Nephron (organoid): ENCODE results near the gene GOLGA6B.
A peak's percentile ranks its signal among the peaks of the same experiment; 100 is the strongest.

Source experiments
- H3K27ac Mint-ChIP-seq, 3 experiments: 2 replicates each; pipeline ENCODE4 v1.8.0; 2020; ENCODE audit warnings: mixed read lengths in 3 of 3, mild to moderate bottlenecking in 2 of 3, moderate library complexity in 1 of 3
- H3K27me3 Mint-ChIP-seq: 2 replicates; pipeline ENCODE4 v1.8.0; 2021; ENCODE audit warnings: low read depth, mild to moderate bottlenecking, moderate library complexity, mixed read lengths
- H3K36me3 Mint-ChIP-seq: 2 replicates; pipeline ENCODE4 v1.8.0; 2020; ENCODE audit warnings: low read depth, mixed read lengths
- H3K4me1 Mint-ChIP-seq: 2 replicates; pipeline ENCODE4 v1.8.0; 2020; ENCODE audit warnings: mixed read lengths
- H3K4me3 Mint-ChIP-seq, 3 experiments: 2 replicates each; pipeline ENCODE4 v1.8.0; 2020; ENCODE audit warnings: mild to moderate bottlenecking in 3 of 3, mixed read lengths in 3 of 3, moderate library complexity in 2 of 3
- H3K9me3 Mint-ChIP-seq: 2 replicates; pipeline ENCODE4 v1.8.0; 2020; ENCODE audit warnings: mixed read lengths
- CTCF ChIP-seq, 3 experiments: fragments of 200-600 bp; sonication (generic); IDR thresholded peaks; one replicate each; pipeline ENCODE4 v1.5.0; 2021; ENCODE audit warnings: antibody characterized with exemption in 3 of 3; ENCODE audit not compliant: unreplicated experiment in 3 of 3

GOLGA6B gene

GRCh38 chr15:72685301-72685924 lies 30.9 kb downstream of the GOLGA6B start:
- Mint-ChIP-seq H3K4me1 (peaks cover 9% of the 10 kb centered on the region), H3K27me3 (peaks cover 8% of the 10 kb centered on the region), H3K36me3 (no peaks in the 10 kb centered on the region), H3K9me3 (no peaks in the 10 kb centered on the region), H3K4me3 (peak overlapping the region; percentile 91 to 95 (median 92)), H3K27ac (peak overlapping the region; percentile 94 to 98 (median 96))
- TF ChIP-seq CTCF (IDR thresholded peaks at IDR 0.05; ENCODE audit: unreplicated experiment in 3 of 3), result peak in 2 of 3 experiments; percentile 7 to 23

GRCh38 chr15:72685925-72686794 lies 31.7 kb downstream of the GOLGA6B start, which contains the start of the genes BBS4 and HIGD2B:
BBS4 (plus strand) TSS chr15:72686207; CDS start chr15:72686228, 21 bp downstream.
HIGD2B (minus strand) TSS chr15:72686182; CDS start chr15:72676374, 9,808 bp downstream.
- Mint-ChIP-seq H3K27ac (peak within 1 kb of the TSS; percentile 94 to 98 (median 96)), H3K36me3 (no peaks in the 10 kb centered on the region), H3K4me3 (peak within 1 kb of the TSS; percentile 91 to 95 (median 92))

GRCh38 chr15:72688697-72689096 lies 34.2 kb downstream of the GOLGA6B start:
- Mint-ChIP-seq H3K27ac (no peak overlapping the region), H3K4me3 (peak overlapping the region; percentile 36 to 48 (median 43)), H3K4me1 (peaks cover 9% of the 10 kb centered on the region), H3K9me3 (no peaks in the 10 kb centered on the region), H3K36me3 (peaks cover 4% of the 10 kb centered on the region), H3K27me3 (no peaks in the 10 kb centered on the region)
- no peak for TF ChIP-seq CTCF (IDR thresholded peaks at IDR 0.05; ENCODE audit: unreplicated experiment in 3 of 3)

More at GRCh38 chr15:72685925-72686794, 31.7 kb downstream of the GOLGA6B start, which contains the start of the genes BBS4 and HIGD2B:
- no peaks in the 10 kb centered on the region for H3K9me3 Mint-ChIP-seq
- H3K4me1 Mint-ChIP-seq, result peaks cover 9% of the 10 kb centered on the region
- peaks cover under 1% of the 10 kb centered on the region for H3K27me3 Mint-ChIP-seq
- peak in 1 of 3 experiments; percentile 3 for TF ChIP-seq CTCF (IDR thresholded peaks at IDR 0.05; ENCODE audit: unreplicated experiment in 3 of 3)

GRCh38 chr15:72690938-72691337 lies 36.4 kb downstream of the GOLGA6B start:
- TF ChIP-seq CTCF (IDR thresholded peaks at IDR 0.05; ENCODE audit: unreplicated experiment in 3 of 3), result no peak
- Mint-ChIP-seq H3K27ac (no peak overlapping the region), H3K9me3 (no peaks in the 10 kb centered on the region), H3K27me3 (no peaks in the 10 kb centered on the region), H3K4me3 (no peak overlapping the region), H3K4me1 (peaks cover 4% of the 10 kb centered on the region), H3K36me3 (peaks cover 8% of the 10 kb centered on the region)

GRCh38 chr15:72698938-72699337 lies 44.4 kb downstream of the GOLGA6B start:
- Mint-ChIP-seq H3K27ac (no peak overlapping the region), H3K36me3 (peaks cover 4% of the 10 kb centered on the region), H3K4me1 (no peaks in the 10 kb centered on the region), H3K27me3 (no peaks in the 10 kb centered on the region), H3K9me3 (no peaks in the 10 kb centered on the region), H3K4me3 (no peak overlapping the region)
- no peak for TF ChIP-seq CTCF (IDR thresholded peaks at IDR 0.05; ENCODE audit: unreplicated experiment in 3 of 3)
